Measurements from ENCODE around the gene GABARAPL2. TPM values are rescaled to one million over a fixed set of nuclear protein-coding genes. Genes with fewer than 3 reads are reported as not detected.

GABARAPL2 gene
- total RNA-seq, 3 donors from 2014 or later, result 81.4 to 110 (median 106) TPM

- no peak for DNase-seq
- no peaks in the 10 kb centered on the region for H3K36me3 ChIP-seq (ENCODE audit: low read depth)
- H3K4me3 ChIP-seq, result no peak overlapping the region
- no peak for TF ChIP-seq CTCF (IDR thresholded peaks at IDR 0.05)
- intact Hi-C loops (cut with DNase I, micrococcal nuclease), result no loop called here
- no peaks in the 10 kb centered on the region for H3K9me3 ChIP-seq
- no peak for ATAC-seq
- H3K4me1 ChIP-seq (ENCODE audit: low read depth), result peaks cover 18% of the 10 kb centered on the region
These were observed 1.7 kb downstream of the GABARAPL2 start for GRCh38 chr16:75567911-75568310.

GRCh38 chr16:75570396-75571065, 4.4 kb downstream of the GABARAPL2 start:
- Histone ChIP-seq H3K4me3 (no peak overlapping the region), H3K4me1 (ENCODE audit: low read depth) (peaks cover 16% of the 10 kb centered on the region), H3K36me3 (ENCODE audit: low read depth) (no peaks in the 10 kb centered on the region), H3K9me3 (no peaks in the 10 kb centered on the region)
- intact Hi-C loops (cut with DNase I, micrococcal nuclease), result no loop called here
- ATAC-seq (no peak), DNase-seq (no peak)
- no peak for TF ChIP-seq CTCF (IDR thresholded peaks at IDR 0.05)

GRCh38 chr16:75572864-75573542, 6.8 kb downstream of the GABARAPL2 start:
- no peaks in the 10 kb centered on the region for H3K36me3 ChIP-seq (ENCODE audit: low read depth)
- intact Hi-C loops (cut with DNase I, micrococcal nuclease), result no loop called here
- H3K9me3 ChIP-seq, result no peaks in the 10 kb centered on the region
- no peak overlapping the region for H3K4me3 ChIP-seq
- peaks cover 5% of the 10 kb centered on the region for H3K4me1 ChIP-seq (ENCODE audit: low read depth)
- DNase-seq (no peak), ATAC-seq (no peak)
- TF ChIP-seq CTCF (IDR thresholded peaks at IDR 0.05), result no peak

GRCh38 chr16:75573955-75574354, 7.8 kb downstream of the GABARAPL2 start:
- no peaks in the 10 kb centered on the region for H3K36me3 ChIP-seq (ENCODE audit: low read depth)
- H3K4me3 ChIP-seq, result no peak overlapping the region
- no peaks in the 10 kb centered on the region for H3K9me3 ChIP-seq
- intact Hi-C loops (cut with DNase I, micrococcal nuclease), result no loop called here
- DNase-seq (no peak), ATAC-seq (no peak)
- H3K4me1 ChIP-seq (ENCODE audit: low read depth), result peaks cover 3% of the 10 kb centered on the region
- TF ChIP-seq CTCF (IDR thresholded peaks at IDR 0.05), result no peak

- intact Hi-C loops (cut with DNase I, micrococcal nuclease), result no loop called here
- TF ChIP-seq CTCF (IDR thresholded peaks at IDR 0.05), result no peak
- H3K36me3 ChIP-seq (ENCODE audit: low read depth), result no peaks in the 10 kb centered on the region
- H3K4me3 ChIP-seq, result no peak overlapping the region
- no peaks in the 10 kb centered on the region for H3K4me1 ChIP-seq (ENCODE audit: low read depth)
- H3K9me3 ChIP-seq, result no peaks in the 10 kb centered on the region
- ATAC-seq (no peak), DNase-seq (no peak)
These were observed 9.8 kb downstream of the GABARAPL2 start for GRCh38 chr16:75575958-75576357.

Data from mucosa of descending colon (tissue), 3 donors.